PC-9 (cell line): ENCODE results near the gene TXLNB. TPM values are rescaled to one million over a fixed set of nuclear protein-coding genes. Genes with fewer than 3 reads are reported as not detected.
"Not testable (repeated sequence)": the region's sequence is repeated elsewhere in the genome, so short reads cannot be mapped to it uniquely, and the experiment has no call there.

Source experiments
- BruUV-seq: library from RNA; stranded (reverse); fragments of 400-500 nt; replicated peaks from 2 replicates; lab custom pipeline; 2021; lab: Mats Ljungman, UMichigan
- CTCF ChIA-PET: fragments of 300-600 bp; sonication (Branson Sonifier 250); formaldehyde crosslinking; loops from one replicate; lab custom pipeline; 2022; ENCODE audit warnings: antibody characterized with exemption; lab: Charles Lee
- POLR2A ChIA-PET: fragments of 300-600 bp; sonication (Branson Sonifier 250); formaldehyde crosslinking; loops from one replicate; lab custom pipeline; 2022; ENCODE audit warnings: antibody characterized with exemption; ENCODE audit not compliant: unreplicated experiment; lab: Charles Lee
- DNase-seq, 2 experiments: peaks; one replicate each; pipeline versions ENCODE4 v3.0.0 to v3.0.0-alpha.2; 2015 to 2022; ENCODE audit warnings: mixed read lengths in 1 of 2
- H2AFZ ChIP-seq: fragments of 200-600 bp; sonication (generic); 2 replicates; pipeline ENCODE4 v1.8.1; 2017; ENCODE audit warnings: antibody characterized with exemption
- H3F3A ChIP-seq: fragments of 200-600 bp; sonication (generic); 2 replicates; pipeline ENCODE4 v1.8.1; 2017; ENCODE audit warnings: antibody characterized with exemption, mild to moderate bottlenecking, low read depth; ENCODE audit not compliant: insufficient read depth
- H3K27ac ChIP-seq: fragments of 200-600 bp; sonication (generic); 2 replicates; pipeline ENCODE4 v1.6.1; 2016; ENCODE audit warnings: mixed run types
- H3K27me3 ChIP-seq: fragments of 200-600 bp; sonication (generic); 2 replicates; pipeline ENCODE4 v1.6.1; 2016; ENCODE audit warnings: low read depth, mixed run types; ENCODE audit not compliant: insufficient read depth
- H3K36me3 ChIP-seq: fragments of 200-600 bp; sonication (generic); 2 replicates; pipeline ENCODE4 v1.6.1; 2016; ENCODE audit warnings: low read depth, mixed run types
- H3K4me1 ChIP-seq: fragments of 200-600 bp; sonication (generic); replicated peaks from 2 replicates; pipeline ENCODE4 v1.6.1; 2016; ENCODE audit warnings: mixed run types; ENCODE audit not compliant: insufficient read depth
- H3K4me2 ChIP-seq: fragments of 200-600 bp; sonication (generic); 2 replicates; pipeline ENCODE4 v1.6.1; 2017; ENCODE audit warnings: mixed run types
- H3K4me3 ChIP-seq: fragments of 200-600 bp; sonication (generic); 2 replicates; pipeline ENCODE4 v1.6.1; 2016; ENCODE audit warnings: mixed run types
- H3K79me2 ChIP-seq: fragments of 200-600 bp; sonication (generic); 2 replicates; pipeline ENCODE4 v1.6.1; 2017; ENCODE audit warnings: low read depth, mixed run types
- H3K9me2 ChIP-seq: fragments of 200-600 bp; sonication (generic); 2 replicates; pipeline ENCODE4 v1.8.1; 2017; ENCODE audit warnings: mild to moderate bottlenecking; ENCODE audit not compliant: insufficient read depth
- H3K9me3 ChIP-seq: fragments of 200-600 bp; sonication (generic); 2 replicates; pipeline ENCODE4 v1.8.1; 2016; ENCODE audit warnings: low read depth; ENCODE audit not compliant: insufficient read depth
- H4K20me1 ChIP-seq: fragments of 200-600 bp; sonication (generic); 2 replicates; pipeline ENCODE4 v1.8.1; 2017; ENCODE audit not compliant: insufficient read depth
- EZH2 ChIP-seq: fragments of 200-600 bp; sonication (generic); IDR thresholded peaks from 2 replicates; pipeline ENCODE4 v1.8.0; 2017; ENCODE audit warnings: antibody characterized with exemption, low read depth
- intact Hi-C: fragments of 100-400 bp; cut with micrococcal nuclease; formaldehyde crosslinking; loops from one replicate; pipeline ENCODE4 v1.10.0; 2022; ENCODE audit not compliant: unreplicated experiment
- total RNA-seq: library from RNA; stranded (reverse); gene quantifications from 2 replicates; pipeline ENCODE4 v1.2.3, GENCODE V29; 2021
- TF ChIP-seq, protein P1 (sequence below): fragments of 200-600 bp; sonication (generic); conservative IDR thresholded peaks from 2 replicates; pipeline ENCODE4 v1.6.1; 2017; ENCODE audit warnings: mixed run types, antibody characterized with exemption, mild to moderate bottlenecking, moderate library complexity

Gene TXLNB
- total RNA-seq, 1 experiment from 2014 or later, result 0.09 TPM

DNA sequence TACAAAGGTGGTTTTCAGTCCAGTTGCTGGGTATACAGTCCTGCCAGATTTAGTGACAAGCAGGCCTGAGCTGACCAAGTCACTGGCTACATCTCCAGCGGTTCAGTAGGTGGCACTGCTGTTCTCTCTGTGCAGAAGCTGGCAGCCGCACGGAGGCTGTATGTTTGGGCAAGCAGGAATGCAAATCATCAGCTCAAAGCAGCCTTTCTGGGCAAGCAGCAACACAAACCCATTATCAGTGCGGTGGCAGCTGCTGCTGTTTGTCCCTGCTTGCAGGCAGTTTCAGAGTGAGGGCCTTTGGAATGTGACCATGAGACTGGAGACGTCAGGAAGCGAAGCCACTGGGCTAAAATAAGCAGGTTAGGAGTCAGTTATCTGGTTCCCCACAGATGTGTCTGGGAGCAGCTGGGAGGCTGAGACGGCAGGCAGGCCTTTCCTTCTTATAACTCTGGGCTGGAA, 72.5 kb downstream of the TXLNB start:
- H3K4me3 ChIP-seq, result no peak overlapping the region
- intact Hi-C loops, result loop anchor here (1.0 kb wide), 3 partner anchors 145 to 405 kb away; no protein-coding TSS in a partner anchor
- no peak overlapping the region for H3K27ac ChIP-seq
- H3K79me2 ChIP-seq, result no peaks in the 10 kb centered on the region
- H3K27me3 ChIP-seq, result no peaks in the 10 kb centered on the region
- H3K36me3 ChIP-seq, result no peaks in the 10 kb centered on the region
- CTCF ChIA-PET, result interaction anchor here (0.6 to 1.1 kb wide), 4 partner anchors 11 to 175 kb away, joined by 3 to 12 read pairs (median 6); no protein-coding TSS in a partner anchor
- TF ChIP-seq EZH2, result no peak
- TF ChIP-seq, protein P1, sequence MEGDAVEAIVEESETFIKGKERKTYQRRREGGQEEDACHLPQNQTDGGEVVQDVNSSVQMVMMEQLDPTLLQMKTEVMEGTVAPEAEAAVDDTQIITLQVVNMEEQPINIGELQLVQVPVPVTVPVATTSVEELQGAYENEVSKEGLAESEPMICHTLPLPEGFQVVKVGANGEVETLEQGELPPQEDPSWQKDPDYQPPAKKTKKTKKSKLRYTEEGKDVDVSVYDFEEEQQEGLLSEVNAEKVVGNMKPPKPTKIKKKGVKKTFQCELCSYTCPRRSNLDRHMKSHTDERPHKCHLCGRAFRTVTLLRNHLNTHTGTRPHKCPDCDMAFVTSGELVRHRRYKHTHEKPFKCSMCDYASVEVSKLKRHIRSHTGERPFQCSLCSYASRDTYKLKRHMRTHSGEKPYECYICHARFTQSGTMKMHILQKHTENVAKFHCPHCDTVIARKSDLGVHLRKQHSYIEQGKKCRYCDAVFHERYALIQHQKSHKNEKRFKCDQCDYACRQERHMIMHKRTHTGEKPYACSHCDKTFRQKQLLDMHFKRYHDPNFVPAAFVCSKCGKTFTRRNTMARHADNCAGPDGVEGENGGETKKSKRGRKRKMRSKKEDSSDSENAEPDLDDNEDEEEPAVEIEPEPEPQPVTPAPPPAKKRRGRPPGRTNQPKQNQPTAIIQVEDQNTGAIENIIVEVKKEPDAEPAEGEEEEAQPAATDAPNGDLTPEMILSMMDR, result peak; percentile 86
- no peaks in the 10 kb centered on the region; the same call in 1 of the 2 replicates for H3K9me2 ChIP-seq
- no peaks in the 10 kb centered on the region for H4K20me1 ChIP-seq
- no peaks in the 10 kb centered on the region for H3K4me1 ChIP-seq
- BruUV-seq, result no TSS peak
- H3K4me2 ChIP-seq, result no peak overlapping the region
- POLR2A ChIA-PET, result interaction anchor here (0.6 kb wide), 1 partner anchor 188 kb away, joined by 3 read pairs; no protein-coding TSS in a partner anchor
- H3K9me3 ChIP-seq, result no peaks in the 10 kb centered on the region
- DNase-seq, result peak; percentile 61 to 71
- H2AFZ ChIP-seq, result no peak overlapping the region
- no peaks in the 10 kb centered on the region for H3F3A ChIP-seq

DNA sequence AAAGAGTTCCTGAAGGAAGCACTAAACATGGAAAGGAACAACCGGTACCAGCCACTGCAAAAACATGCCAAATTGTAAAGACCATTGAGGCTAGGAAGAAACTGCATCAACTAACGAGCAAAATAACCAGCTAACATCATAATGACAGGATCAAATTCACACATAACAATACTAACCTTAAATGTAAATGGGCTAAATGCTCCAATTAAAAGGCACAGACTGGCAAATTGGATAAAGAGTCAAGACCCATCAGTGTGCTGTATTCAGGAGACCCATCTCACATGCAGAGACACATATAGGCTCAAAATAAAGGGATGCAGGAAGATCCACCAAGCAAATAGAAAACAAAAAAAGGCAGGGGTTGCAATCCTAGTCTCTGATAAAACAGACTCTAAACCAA, 79.3 kb downstream of the TXLNB start:
- H3K9me3 ChIP-seq, intact Hi-C loops, H3K4me1 ChIP-seq, CTCF ChIA-PET, H3K27me3 ChIP-seq, H3K27ac ChIP-seq, H3K9me2 ChIP-seq, DNase-seq, H3K4me3 ChIP-seq, H3K79me2 ChIP-seq, POLR2A ChIA-PET, H3K36me3 ChIP-seq, H3K4me2 ChIP-seq, H3F3A ChIP-seq, BruUV-seq, H2AFZ ChIP-seq, H4K20me1 ChIP-seq: not testable (repeated sequence)

DNA sequence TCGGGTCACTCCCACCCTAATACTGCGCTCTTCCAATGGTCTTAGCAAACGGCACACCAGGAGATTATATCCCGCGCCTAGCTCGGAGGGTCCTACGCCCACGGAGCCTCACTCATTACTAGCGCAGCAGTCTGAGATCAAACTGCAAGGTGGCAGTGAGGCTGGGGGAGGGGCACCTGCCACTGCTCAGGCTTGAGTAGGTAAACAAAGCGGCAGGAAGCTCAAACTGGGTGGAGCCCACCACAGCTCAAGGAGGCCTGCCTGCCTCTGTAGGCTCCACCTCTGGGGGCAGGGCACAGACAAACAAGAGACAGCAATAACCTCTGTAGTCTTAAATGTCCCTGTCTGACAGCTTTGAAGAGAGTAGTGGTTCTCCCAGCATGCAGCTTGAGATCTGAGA, 81.0 kb downstream of the TXLNB start:
- intact Hi-C loops, result not testable (repeated sequence)

DNA sequence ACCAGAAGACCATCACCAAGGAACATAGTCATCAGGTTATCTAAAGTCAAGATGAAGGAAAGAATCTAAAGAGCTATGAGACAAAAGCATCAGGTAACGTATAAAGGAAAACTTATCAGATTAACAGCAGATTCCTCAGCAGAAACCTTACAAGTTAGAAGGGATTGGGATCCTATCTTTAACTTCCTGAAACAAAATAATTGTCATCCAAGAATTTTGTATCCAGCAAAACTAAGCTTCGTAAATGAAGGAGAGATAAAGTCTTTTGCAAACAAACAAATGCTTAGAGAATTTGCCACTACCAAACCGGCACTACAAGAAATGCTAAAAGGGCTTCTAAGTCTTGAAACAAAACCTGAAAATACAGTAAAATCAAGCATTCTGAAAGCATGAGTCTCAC, 86.0 kb downstream of the TXLNB start:
- Histone ChIP-seq H3K27me3 (no peaks in the 10 kb centered on the region), H3K9me3 (peaks cover 21% of the 10 kb centered on the region), H3F3A (no peaks in the 10 kb centered on the region), H3K4me2 (no peak overlapping the region), H3K27ac (no peak overlapping the region), H3K4me1 (no peaks in the 10 kb centered on the region), H3K79me2 (no peaks in the 10 kb centered on the region), H4K20me1 (no peaks in the 10 kb centered on the region), H2AFZ (no peak overlapping the region), H3K9me2 (no peaks in the 10 kb centered on the region), H3K4me3 (no peak overlapping the region), H3K36me3 (no peaks in the 10 kb centered on the region)
- ChIA-PET POLR2A (no interaction called here), CTCF (no interaction called here)
- DNase-seq, result no peak
- intact Hi-C loops, result no loop called here
- no TSS peak for BruUV-seq
- no peak for TF ChIP-seq EZH2
- TF ChIP-seq, protein P1, result no peak

More for the DNA sequence above, 81.0 kb downstream of the TXLNB start:
- CTCF ChIA-PET, BruUV-seq, H3K27ac ChIP-seq, H2AFZ ChIP-seq, H3K27me3 ChIP-seq, H3K4me3 ChIP-seq, H3K36me3 ChIP-seq, H3K9me2 ChIP-seq, H3K79me2 ChIP-seq, POLR2A ChIA-PET, H3K4me1 ChIP-seq, DNase-seq, H4K20me1 ChIP-seq, H3K4me2 ChIP-seq, H3F3A ChIP-seq: not testable (repeated sequence)
- H3K9me3 ChIP-seq, result peaks cover 15% of the 10 kb centered on the region
